HG03045 (cell line): Measurements from ENCODE around the gene CCSER1.

ENCODE experiments used
- ATAC-seq: cut with Tn5 transposase; IDR thresholded peaks from one replicate; pipeline ENCODE4 v1.9.1; 2021; ENCODE audit warnings: mild to moderate bottlenecking, moderate library complexity; ENCODE audit not compliant: unreplicated experiment

CCSER1 gene

DNA sequence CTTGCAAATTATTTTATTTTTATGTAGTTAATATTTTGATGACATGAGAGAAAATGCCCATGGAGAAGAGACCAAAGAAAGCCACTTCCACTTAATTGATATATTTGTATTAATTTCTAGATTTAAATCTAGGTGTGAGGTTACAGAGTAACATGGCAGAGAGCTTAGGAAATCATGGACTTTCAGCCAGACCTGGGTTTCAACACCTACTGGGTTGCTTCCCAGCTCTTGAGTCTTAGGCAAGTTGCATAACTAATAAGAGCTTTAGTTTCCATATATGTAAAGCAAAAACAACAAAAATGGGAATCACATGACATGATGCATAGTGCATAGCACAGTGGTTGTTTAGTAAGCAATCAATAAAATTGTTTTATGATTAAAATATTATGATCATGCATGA is 413.3 kb downstream of the CCSER1 start:
- no peak for ATAC-seq

DNA sequence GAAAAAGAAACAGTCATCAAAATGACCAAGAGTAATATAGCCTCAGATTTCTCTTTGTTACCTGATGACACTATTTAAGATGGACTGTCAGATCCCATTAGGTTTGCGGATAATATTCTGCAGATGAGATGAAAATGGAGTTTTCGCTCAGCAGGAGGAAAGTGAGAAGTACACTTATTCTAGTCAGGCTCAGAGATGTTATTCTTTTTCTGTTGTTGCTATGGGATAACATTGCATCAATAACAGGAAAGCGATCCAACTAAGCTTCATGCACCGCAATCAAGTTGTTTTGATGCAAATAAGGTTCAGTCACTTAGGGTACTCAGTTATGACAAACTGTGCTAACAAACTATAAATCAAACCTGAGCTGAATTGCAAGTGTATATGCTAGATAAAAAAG is 415.0 kb downstream of the CCSER1 start:
- ATAC-seq, result no peak

DNA sequence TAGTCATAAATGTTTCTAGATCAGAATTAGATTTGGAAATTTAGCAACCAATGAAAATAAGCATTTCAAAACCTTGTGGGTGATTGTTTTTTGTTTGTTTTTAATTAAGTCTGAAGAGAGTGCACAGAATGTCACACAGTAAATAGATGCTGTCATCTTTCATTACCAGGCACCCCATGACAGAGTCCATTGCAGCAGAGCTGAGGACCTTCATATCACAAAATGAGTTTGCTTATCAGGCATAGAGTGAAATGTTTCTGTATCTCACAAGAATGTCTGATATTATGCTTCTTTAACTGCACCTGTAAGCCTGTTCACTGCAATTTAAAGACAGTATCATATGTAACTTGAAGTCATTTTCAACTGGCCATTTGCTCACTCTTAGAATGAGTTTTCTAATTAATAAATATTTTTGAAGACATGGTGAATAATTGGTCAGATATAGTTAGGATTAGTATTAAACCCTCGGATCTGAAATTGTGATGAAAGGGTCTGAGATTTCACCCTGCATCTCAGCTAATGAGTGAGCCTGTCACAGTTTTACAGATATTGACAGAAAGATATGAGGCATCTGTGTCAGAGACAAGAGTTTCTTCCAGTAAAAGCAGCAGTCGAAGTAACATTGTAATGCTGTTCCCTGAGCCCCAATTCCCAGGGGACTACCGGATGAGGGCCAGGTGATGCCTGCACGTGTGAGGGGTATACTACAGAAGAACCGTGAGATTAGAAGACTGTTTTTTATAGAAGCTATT is 416.4 kb downstream of the CCSER1 start:
- no peak for ATAC-seq

DNA sequence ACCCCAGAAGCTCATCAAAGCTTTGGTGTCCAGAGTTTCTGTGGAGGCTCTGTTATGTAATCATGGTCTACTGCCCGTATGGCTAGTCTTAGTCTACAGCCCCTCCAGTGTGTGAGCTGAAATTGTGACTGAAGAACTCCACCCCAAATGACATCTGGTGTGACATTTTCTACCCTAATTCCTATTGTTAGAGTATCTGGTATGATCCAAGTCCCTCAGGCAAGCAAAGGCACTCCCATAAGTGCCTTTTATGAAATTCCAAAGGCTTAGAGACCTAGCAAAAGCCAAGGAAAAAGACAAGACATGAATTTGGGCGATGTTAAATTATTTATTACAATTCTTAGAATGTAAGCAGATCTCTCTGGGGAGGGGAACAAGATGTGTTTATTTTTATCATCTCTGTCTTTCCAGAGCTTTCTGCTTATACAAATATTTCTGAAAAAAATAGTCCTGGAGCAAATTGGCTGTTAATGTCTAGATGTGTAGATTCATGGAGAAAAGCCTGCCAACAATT is 417.4 kb downstream of the CCSER1 start:
- ATAC-seq, result no peak

DNA sequence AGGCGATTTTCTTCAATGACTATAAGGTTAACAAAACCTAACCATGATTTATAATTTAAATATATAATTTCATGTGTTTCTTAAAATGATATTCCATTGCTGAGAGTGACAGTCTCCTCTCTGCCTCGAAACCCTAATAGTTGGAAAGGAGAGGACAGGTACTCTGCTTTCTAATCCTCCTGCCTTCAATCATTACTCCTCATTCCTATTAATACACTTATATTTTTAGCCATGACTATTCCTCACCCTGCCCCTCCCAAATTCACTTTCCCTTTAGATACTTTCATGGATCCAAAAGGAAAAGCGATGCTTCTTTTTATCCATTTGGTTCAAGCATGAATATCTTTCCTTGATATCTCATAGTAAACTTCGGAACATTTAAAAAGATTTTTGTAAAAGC is 418.2 kb downstream of the CCSER1 start:
- no peak for ATAC-seq

DNA sequence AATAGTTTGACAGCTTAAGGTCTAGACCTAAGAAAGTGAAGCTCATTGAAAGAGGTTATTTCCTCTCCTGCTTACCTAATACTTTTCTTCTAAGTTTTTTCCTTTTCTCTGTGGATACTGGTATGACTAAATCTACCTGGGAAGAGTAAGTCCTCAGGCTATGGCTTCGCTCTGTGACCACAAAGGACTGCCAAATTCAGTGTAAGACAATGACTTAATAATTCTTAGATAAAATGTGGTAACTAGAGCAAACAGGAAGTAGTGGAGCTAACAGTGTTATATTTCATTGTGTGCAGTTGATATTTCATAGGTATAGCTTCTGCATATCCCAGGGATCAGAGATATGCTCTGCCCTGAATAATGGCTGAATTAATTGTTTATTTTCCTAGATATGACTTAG is 418.9 kb downstream of the CCSER1 start:
- no peak for ATAC-seq

DNA sequence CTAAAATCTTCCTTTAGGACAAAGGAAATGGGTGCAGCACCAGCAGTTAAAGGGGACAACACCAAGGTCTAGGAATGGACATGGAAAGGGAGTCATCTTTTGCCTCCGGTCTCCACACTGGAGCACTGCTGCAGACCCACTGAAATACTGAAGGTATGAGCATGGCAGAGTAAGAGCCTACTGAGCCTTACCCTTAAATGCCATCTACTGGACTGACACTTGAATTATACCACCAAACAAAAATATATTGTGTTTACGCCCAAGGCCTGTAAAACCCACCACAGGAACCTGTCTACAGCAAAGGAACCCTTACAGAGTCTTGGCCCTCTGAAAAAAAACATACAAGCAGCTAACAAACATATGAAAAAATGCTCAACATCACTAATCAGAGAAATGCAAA is 443.4 kb downstream of the CCSER1 start:
- no peak for ATAC-seq

DNA sequence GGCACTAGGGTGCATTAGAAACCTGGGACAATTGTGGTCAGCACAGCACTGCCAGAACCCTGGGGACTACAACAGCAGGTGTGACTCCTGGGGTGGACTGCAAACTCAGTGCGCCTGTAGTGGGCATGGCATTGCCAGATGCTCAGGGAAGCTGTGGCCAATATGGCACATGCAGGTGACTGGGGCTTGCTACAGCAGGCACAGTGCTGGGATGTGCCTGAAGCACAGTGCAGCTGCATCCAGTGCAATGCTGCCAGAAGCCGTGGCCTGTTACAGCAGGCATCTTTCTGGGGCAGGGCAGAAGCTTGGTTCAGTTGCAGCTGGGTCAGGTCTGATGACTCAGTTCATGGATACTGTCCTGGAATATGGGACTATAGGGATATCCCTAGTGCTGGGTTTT is 445.8 kb downstream of the CCSER1 start:
- no peak for ATAC-seq

DNA sequence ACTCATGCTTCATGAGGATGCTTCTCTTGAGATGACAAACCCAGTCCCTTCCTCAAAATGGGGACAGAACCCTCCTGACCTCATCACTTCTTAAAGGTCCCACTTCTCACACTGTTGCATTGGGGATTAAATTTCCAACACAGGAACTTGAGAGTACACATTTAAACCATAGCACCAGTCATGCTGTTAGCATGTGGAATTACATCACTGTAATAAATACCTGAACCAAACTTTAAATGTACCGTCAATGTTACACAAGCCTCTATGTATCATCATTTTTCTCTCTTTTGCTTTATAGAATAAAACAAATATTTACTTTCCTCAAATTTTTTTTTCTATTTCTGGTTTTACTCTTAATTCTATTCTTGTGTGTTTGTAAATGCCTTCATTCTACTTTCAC is 448.2 kb downstream of the CCSER1 start:
- ATAC-seq, result no peak

DNA sequence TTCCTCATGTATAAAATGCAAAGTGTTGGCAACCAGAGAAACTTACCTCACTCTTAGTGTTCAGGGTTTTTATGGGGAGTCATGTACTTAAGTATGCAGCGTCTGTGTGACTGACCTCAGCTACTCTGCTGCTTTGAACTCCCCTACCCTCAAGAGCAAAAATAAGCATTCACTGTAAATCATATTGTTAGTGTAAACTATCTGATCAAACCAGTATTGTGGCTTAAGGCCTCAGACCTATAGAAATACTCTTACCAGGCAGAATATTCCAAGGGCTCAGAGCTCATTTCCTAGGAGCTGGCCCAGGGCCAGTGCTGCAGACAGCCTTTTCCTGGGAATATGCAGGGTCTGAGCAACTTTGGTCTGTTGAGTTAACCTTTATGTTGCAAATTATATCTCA is 453.1 kb downstream of the CCSER1 start:
- no peak for ATAC-seq

DNA sequence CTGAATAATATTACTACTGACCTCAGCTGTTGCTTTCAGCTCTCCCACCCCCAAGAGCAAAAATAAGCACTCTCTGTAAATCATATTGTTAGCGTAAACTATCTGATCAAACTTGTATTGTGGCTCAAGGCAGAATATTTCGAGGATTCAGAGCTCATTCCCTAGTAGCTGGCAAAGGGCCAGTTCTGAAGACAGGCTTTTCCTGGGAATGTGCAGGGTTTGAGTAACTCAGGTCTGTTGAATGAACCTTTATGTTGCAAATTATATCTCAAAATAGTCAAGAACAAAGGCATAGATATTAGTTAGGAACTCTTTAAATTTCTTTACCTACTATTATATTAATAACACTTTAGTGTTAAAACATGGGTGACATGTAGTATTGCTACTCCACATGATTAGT is 454.9 kb downstream of the CCSER1 start:
- no peak for ATAC-seq

DNA sequence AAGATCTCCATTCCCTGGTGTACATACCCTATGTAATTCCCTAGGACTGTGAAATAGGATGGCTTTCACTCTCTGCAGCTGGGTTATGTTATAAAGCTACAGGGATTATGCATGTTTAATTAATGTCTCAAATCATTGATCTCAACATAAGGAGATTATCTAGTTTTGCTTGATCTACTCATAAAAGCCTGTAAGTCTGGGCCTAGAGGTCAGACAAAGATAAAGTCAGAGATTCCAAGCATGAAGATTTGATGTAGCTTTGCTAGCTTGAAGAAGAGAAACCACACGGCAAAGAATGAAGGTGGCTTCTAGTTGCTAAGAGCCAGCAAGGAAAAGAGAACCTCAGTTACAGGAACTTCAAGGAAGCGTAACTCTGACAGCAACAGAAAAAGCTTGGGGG is 456.9 kb downstream of the CCSER1 start:
- ATAC-seq, result no peak

DNA sequence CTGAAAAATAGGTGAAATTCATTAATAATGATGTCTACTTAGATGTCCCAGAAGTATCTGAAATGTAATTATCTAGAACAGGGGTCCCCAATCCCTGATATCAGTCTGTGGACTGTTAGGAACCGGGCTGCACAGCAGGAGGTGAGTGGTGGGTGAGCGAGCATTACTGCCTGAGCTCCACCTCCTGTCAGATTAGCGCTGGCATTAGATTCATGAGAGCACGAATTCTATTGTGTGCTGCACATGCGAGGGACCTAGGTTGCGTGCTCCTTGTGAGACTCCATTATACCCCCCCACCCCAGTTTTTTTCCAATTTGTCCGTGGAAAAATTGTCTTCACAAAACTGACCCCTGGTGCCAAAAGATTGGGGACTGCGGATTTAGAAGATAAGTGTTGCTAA is 458.8 kb downstream of the CCSER1 start:
- ATAC-seq, result no peak

DNA sequence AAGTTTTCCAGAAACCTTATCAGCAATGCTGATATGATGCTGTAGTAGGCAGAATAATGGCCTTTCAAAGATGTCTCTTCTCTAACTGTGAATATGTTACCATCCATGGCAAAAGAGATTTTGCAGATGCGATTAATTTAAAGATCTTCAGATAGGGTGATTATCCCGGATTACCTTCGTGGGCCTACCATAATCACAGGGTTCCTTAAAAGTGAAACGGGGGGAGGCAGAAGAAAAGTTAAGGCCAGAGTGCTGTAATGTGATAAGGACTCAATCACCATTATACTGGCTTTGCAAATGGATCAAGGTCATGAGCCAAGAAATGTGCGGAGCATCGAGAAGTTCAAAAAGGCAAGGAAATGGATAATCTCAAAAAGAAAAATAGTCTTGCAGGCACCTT is 459.6 kb downstream of the CCSER1 start:
- ATAC-seq, result no peak

DNA sequence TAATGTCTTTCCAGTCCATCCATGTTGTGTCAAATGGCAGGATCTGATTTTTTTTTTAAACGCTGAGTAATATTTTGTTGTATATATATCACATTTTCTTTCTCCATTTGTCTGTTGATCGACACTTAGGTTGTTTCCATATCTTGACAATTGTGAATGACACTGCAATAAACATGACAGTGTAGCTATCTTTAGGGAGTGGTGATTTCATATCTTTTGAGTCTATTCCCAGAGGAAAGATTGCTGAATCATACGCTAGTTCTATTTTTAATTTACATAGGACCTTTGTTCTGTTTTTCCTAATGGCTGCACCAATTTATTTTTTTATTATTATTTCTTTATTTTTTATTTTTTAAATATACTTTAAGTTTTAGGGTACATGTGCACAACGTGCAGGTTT is 470.7 kb downstream of the CCSER1 start:
- no peak for ATAC-seq

DNA sequence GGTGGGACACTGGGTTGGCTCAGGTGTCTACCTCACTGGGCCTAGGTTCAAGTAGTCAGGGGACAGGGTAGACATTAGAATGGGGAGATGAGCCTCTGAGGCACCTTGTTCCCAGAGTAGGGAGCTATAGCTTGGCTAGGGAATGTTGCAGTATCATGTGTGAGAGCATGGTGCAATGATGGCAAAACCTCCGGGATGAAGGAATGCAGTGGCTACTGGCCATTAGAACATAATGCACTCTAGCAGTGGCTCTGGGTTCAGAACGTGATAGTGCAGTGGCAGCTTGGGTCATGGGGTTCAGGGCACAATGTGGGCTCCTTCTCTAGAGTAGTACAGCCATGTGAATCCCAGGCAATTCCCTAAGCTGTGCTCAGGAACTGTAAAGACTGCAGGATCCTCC is 471.5 kb downstream of the CCSER1 start:
- no peak for ATAC-seq

DNA sequence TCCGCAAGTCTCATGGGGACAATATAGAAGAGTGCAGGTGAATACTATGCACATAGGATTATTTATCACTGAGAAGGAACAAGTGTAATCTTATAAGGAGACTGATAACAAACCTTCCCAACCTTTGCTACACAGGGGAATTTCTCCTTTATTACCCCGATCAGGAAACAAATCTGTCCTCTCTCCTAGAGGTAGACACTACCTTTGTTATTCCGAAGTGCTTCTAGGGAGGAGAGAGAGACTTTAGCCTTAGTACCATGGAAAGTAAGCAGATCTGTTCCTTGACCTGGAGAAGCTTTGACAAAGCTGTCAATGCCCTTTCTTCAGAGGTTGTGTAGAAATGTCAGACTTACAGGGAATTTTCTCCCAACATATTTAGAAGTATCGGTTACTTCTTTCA is 475.5 kb downstream of the CCSER1 start:
- no peak for ATAC-seq

DNA sequence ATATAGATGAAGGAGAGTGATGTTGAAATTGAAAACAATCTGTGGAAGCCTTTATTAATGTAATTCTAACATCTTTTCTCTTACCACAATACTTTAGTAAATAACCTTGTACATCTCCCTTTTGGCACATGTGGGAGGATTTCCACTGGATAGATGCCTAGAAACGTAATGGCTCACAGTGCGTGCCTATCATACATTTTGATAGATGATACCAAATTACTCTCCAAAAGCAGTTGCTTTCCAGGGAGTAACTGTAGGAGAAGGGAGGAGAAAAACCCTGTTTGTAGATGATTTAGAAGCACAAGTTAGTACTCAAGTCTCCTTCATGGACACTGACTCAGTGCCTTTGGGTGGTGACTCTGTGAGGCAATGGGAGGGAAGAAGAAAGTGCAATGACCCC is 476.3 kb downstream of the CCSER1 start:
- no peak for ATAC-seq

DNA sequence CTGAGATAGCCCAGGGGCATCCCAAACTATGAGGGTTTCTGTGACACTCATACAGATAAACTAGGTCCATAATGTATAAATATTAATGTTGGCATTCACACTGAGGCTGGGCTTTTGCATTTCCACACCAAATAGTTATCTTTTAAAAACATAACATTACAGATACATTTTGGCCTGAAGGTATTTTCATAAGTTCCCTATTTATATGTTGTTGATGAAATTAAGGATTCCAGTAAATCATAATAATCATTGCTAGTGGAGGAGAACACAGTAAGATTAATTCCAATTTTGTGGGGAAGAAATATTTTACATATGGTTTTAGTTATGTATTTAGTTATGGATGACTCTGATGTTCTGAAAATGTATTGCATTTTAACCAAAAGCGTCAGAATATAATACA is 479.6 kb downstream of the CCSER1 start:
- ATAC-seq, result no peak

DNA sequence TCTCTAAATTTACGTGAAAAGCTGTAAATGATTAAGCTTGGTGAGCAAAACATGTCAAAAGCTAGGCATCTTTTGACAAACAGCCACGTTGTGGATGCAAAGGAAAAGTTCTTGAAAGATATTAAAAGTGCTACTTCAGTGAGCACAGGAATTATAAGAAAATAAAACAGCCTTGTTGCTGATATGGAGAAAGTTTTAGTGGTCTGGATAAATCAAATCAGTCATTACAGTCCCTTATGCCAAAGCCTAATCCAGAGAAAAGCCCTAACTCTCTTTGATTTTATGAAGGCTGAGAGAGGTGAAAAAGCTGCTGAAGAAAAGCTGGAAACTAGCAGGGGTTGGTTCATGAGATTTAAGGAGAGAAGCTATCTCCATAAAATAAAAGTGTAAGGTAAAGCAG is 487.2 kb downstream of the CCSER1 start:
- ATAC-seq, result no peak

DNA sequence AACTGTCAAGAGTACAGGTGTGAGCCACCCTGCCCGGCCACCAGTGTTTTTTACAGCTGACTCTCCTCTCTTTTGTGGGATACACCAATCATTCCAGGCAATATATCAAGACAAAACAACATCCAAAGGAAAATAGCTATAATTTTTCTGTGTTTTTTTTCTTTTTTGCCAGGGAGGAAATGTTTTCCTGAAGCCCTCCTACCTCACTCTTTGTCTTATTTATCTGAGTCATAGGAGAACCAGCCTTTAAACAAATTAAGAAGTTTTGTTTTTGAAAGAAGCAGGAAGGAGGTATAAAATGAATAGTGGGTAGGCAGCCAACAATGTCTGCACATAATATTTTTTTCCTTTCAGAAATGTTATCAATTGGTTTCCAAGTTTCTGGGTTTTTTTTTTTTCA is 493.9 kb downstream of the CCSER1 start:
- ATAC-seq, result no peak

DNA sequence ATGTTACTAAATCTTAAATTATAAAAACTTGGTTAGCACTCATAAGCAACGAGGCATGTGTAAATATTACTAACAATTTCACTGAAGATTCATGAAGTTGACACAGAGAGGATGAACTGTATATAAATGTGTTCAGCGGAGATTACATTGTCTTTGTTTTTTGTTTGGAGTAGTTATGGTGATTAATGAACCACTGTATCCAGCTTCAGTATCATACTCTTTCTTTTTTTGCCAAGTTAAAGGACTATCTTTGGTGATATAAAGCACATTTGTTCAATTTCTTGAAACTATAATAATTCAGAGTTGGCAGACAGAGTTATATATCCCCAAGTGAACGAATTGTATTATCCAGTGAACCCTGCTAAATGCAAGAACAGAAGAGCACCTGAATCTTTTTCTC is 497.6 kb downstream of the CCSER1 start:
- ATAC-seq, result no peak
